ENCODE data around the gene GPR107. TPM values are rescaled to one million over a fixed set of nuclear protein-coding genes. Genes with fewer than 3 reads are reported as not detected.

GPR107 gene
- total RNA-seq, 4 donors from 2014 or later = 13.5 to 20.7 (median 17.5) TPM

DNA sequence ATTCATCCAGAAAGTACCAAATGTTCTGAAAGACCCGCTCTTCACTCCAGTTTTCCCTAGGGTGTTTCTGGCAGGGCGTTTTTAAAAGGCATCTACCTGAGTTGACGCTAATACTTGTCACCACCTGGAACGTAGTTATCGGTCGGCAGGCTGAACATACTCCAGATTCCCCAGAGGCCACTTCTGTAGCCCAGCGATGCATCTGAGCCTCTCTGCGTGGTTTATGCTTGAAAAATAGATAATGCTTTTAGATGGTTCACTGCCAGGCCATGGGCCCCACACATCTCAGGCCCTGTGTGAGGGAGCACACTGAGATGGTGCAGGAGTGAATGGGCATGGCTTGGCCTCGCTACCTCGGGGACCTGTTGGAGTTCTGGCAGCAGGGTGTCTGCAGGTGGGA lies 85.5 kb downstream of the GPR107 start:
- in situ Hi-C loops (cut with MboI; ENCODE audit: low sequenced_read_pairs in 4 of 4) = no loop called here
- no peak overlapping the region for H3K4me3 ChIP-seq
- intact Hi-C loops (cut with DNase I; ENCODE audit: low total_unique reads) = no loop called here
- ATAC-seq = no peak
- peaks cover 0 to 17% of the 10 kb centered on the region in 2 donors for H3K4me1 ChIP-seq
- no peak for DNase-seq
- no peak overlapping the region for H3K27ac ChIP-seq
- H3K27me3 ChIP-seq = no peaks in the 10 kb centered on the region
- no peak for TF ChIP-seq POLR2A (IDR thresholded peaks at IDR 0.05)
- TF ChIP-seq, protein P1, sequence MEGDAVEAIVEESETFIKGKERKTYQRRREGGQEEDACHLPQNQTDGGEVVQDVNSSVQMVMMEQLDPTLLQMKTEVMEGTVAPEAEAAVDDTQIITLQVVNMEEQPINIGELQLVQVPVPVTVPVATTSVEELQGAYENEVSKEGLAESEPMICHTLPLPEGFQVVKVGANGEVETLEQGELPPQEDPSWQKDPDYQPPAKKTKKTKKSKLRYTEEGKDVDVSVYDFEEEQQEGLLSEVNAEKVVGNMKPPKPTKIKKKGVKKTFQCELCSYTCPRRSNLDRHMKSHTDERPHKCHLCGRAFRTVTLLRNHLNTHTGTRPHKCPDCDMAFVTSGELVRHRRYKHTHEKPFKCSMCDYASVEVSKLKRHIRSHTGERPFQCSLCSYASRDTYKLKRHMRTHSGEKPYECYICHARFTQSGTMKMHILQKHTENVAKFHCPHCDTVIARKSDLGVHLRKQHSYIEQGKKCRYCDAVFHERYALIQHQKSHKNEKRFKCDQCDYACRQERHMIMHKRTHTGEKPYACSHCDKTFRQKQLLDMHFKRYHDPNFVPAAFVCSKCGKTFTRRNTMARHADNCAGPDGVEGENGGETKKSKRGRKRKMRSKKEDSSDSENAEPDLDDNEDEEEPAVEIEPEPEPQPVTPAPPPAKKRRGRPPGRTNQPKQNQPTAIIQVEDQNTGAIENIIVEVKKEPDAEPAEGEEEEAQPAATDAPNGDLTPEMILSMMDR (IDR thresholded peaks at IDR 0.05 in 4 of 5, conservative IDR thresholded peaks at IDR 0.05 in 1 of 5) = no peak
- H3K9me3 ChIP-seq = no peaks in the 10 kb centered on the region
- H3K36me3 ChIP-seq = peaks cover 0 to 13% of the 10 kb centered on the region in 2 donors

DNA sequence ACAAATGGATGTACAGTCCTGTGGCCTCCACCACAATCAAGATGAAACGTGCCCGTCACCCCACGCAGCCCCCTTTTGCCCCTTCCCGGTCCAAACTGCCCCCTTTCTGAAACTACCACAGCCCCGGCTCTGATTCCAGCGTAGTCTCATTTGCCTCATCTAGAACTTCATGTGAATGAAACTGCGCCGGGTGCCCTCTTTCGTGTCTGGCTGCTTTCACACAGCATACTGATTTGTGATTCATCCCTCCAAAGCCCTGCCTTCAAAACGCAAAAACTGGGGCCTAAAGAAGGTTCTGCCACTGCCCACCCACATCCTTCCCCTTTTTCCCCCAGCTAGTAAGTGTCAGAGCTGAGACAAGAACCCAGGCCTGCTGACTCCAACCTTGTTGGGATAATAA lies 87.0 kb downstream of the GPR107 start:
- no peak overlapping the region for H3K4me3 ChIP-seq
- no peaks in the 10 kb centered on the region for H3K9me3 ChIP-seq
- intact Hi-C loops (cut with DNase I; ENCODE audit: low total_unique reads) (no loop called here), in situ Hi-C loops (cut with MboI; ENCODE audit: low sequenced_read_pairs in 4 of 4) (no loop called here)
- no peak for TF ChIP-seq POLR2A (IDR thresholded peaks at IDR 0.05)
- TF ChIP-seq, protein P1 (IDR thresholded peaks at IDR 0.05 in 4 of 5, conservative IDR thresholded peaks at IDR 0.05 in 1 of 5) = no peak
- DNase-seq = no peak
- peaks cover 6 to 21% of the 10 kb centered on the region in 2 donors for H3K4me1 ChIP-seq
- no peak overlapping the region for H3K27ac ChIP-seq
- peaks cover 0 to 2% of the 10 kb centered on the region in 2 donors for H3K36me3 ChIP-seq
- no peaks in the 10 kb centered on the region for H3K27me3 ChIP-seq
- ATAC-seq = no peak

DNA sequence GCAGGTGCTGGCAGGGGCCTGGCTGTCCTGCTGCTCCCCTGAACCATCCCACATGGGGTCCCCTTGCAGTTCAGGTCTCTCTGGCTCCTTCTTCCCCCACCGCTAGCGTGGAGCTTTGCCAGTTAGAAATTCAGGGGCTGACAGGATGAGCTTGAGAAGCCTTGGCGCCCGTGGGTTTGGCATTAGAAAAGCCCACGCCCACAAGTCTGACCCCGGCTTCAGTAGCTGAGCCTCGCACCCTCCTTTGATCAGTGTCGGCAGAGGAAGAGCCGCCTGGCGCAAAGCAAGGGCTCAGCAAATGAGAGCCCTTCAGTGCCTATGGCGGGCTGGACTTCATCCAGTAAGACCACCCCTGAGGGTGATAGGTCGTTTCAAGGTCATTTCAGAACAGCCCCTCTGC lies 88.3 kb downstream of the GPR107 start:
- DNase-seq (no peak), ATAC-seq (no peak)
- TF ChIP-seq, protein P1 (IDR thresholded peaks at IDR 0.05 in 4 of 5, conservative IDR thresholded peaks at IDR 0.05 in 1 of 5) = no peak
- TF ChIP-seq POLR2A (IDR thresholded peaks at IDR 0.05) = no peak
- Histone ChIP-seq H3K27ac (no peak overlapping the region), H3K4me1 (peaks cover 6 to 21% of the 10 kb centered on the region in 2 donors), H3K27me3 (no peaks in the 10 kb centered on the region), H3K36me3 (no peaks in the 10 kb centered on the region), H3K9me3 (no peaks in the 10 kb centered on the region), H3K4me3 (no peak overlapping the region)
- intact Hi-C loops (cut with DNase I; ENCODE audit: low total_unique reads) = no loop called here
- in situ Hi-C loops (cut with MboI; ENCODE audit: low sequenced_read_pairs in 4 of 4) = no loop called here

DNA sequence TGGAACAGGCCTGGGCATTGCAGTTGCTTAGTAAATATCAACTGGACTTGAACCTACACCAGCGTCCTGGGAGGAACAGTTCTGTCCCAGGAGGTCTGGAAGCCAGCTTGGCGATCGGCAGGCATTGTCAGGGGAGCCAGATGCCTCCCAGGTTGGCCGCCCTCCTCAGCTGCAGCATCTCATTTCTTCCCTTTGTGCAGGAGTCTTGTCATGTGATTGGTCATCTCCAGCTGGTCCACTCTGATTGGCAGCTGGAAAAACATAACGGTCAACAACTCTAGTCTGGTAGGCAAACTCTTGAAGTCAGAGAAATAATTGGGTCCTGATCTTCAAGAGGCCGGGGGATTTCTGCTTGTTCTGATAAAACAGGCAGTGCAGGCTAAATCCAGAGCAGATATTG lies 88.9 kb downstream of the GPR107 start:
- no peak overlapping the region for H3K27ac ChIP-seq
- no peaks in the 10 kb centered on the region for H3K27me3 ChIP-seq
- no peak for TF ChIP-seq POLR2A (IDR thresholded peaks at IDR 0.05)
- TF ChIP-seq, protein P1 (IDR thresholded peaks at IDR 0.05 in 4 of 5, conservative IDR thresholded peaks at IDR 0.05 in 1 of 5) = no peak
- H3K4me1 ChIP-seq = peaks cover 6 to 21% of the 10 kb centered on the region in 2 donors
- H3K36me3 ChIP-seq = no peaks in the 10 kb centered on the region
- intact Hi-C loops (cut with DNase I; ENCODE audit: low total_unique reads) = no loop called here
- in situ Hi-C loops (cut with MboI; ENCODE audit: low sequenced_read_pairs in 4 of 4) = no loop called here
- ATAC-seq (no peak), DNase-seq (no peak)
- no peak overlapping the region for H3K4me3 ChIP-seq
- H3K9me3 ChIP-seq = no peaks in the 10 kb centered on the region

DNA sequence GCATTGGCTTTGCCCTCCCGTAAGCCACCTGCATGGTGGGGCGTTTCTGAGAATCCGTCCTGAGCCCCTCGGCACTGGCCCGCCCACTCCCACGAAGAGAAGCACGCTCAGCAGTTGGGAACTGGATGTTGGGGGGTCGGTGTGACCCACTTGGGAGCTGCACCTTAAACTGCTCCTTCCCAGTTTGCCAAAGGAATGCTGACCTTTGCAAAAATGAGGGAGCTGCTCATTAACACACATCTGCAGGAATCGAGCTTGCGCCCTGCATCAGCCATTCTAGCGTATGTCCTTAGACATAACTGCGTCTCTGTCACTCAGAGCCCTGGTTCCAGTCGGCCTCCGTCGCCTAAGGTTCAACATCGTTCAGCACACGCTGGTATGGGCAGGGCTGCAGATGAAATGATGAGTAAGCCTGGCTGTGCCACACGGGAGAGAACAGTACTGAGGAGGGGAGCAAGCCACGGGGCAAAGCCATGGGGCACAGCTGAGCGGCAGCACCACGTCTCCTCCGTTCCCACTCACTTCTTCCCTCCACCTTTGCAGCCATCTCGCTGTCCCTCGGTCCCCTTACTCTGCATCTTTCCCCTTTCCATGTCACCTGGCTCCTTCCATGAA lies 89.7 kb downstream of the GPR107 start:
- H3K36me3 ChIP-seq = no peaks in the 10 kb centered on the region
- in situ Hi-C loops (cut with MboI; ENCODE audit: low sequenced_read_pairs in 4 of 4) = no loop called here
- no peak overlapping the region for H3K4me3 ChIP-seq
- H3K4me1 ChIP-seq = peaks cover 6 to 20% of the 10 kb centered on the region in 2 donors
- no peak for ATAC-seq
- H3K9me3 ChIP-seq = no peaks in the 10 kb centered on the region
- TF ChIP-seq POLR2A (IDR thresholded peaks at IDR 0.05) = no peak
- TF ChIP-seq, protein P1 (IDR thresholded peaks at IDR 0.05 in 4 of 5, conservative IDR thresholded peaks at IDR 0.05 in 1 of 5) = no peak
- intact Hi-C loops (cut with DNase I; ENCODE audit: low total_unique reads) = no loop called here
- no peak overlapping the region for H3K27ac ChIP-seq
- H3K27me3 ChIP-seq = no peaks in the 10 kb centered on the region
- DNase-seq = no peak
